ENCODE results near the gene SP8. TPM values are rescaled to one million over a fixed set of nuclear protein-coding genes. Genes with fewer than 3 reads are reported as not detected.

The SP8 gene
- total RNA-seq, 1 experiment from 2014 or later: 0.76 TPM

DNA sequence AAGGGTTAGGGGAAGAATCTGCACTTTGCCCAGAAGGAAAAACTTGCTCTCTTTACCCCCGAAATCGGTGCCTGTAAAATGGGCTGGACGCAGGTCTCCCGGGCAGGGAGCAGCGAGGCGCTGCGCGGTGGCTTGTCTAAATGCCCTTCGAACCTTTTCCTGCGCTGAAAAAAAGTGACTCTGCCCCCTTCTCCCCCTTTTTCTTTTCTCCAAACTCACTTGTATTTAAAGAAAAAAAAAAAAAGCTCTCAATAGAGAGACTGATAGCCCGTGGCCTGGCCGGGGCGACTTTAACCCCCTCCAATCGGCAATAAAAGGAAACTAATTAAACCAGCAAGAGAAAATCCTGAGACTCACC is 286 bp downstream of the SP8 start:
- ChIA-PET POLR2A (no interaction called here), CTCF (no interaction called here), RAD21 (ENCODE audit: low non-redundant PET in 1 of 2, low total read pairs in 2 of 2, uncharacterized antibody in 2 of 2, unreplicated experiment in 2 of 2) (no interaction called here)
- H3K4me1 ChIP-seq (ENCODE audit: control insufficient read depth in 1 of 2, insufficient read depth in 2 of 2, low read length in 2 of 2): peaks cover 2 to 12% of the 10 kb centered on the region in 2 experiments; a peak in 1 of 4 replicates
- ATAC-seq (0 out of 2 replicates have a peak, but pooled peaks have one; percentile 15), DNase-seq (ENCODE audit: low read depth, low spot score) (no peak)
- H4K20me1 ChIP-seq (ENCODE audit: insufficient read depth): no peaks in the 10 kb centered on the region
- H3K9me2 ChIP-seq (ENCODE audit: insufficient read depth): no peaks in the 10 kb centered on the region
- BruUV-seq (replicated peaks): no TSS peak
- TF ChIP-seq POLR2A (IDR thresholded peaks at IDR 0.05; ENCODE audit: borderline replicate concordance, extremely low read depth, insufficient read depth, insufficient read length): no peak
- TF ChIP-seq ZFX (IDR thresholded peaks at IDR 0.05): no peak
- TF ChIP-seq, protein P1, sequence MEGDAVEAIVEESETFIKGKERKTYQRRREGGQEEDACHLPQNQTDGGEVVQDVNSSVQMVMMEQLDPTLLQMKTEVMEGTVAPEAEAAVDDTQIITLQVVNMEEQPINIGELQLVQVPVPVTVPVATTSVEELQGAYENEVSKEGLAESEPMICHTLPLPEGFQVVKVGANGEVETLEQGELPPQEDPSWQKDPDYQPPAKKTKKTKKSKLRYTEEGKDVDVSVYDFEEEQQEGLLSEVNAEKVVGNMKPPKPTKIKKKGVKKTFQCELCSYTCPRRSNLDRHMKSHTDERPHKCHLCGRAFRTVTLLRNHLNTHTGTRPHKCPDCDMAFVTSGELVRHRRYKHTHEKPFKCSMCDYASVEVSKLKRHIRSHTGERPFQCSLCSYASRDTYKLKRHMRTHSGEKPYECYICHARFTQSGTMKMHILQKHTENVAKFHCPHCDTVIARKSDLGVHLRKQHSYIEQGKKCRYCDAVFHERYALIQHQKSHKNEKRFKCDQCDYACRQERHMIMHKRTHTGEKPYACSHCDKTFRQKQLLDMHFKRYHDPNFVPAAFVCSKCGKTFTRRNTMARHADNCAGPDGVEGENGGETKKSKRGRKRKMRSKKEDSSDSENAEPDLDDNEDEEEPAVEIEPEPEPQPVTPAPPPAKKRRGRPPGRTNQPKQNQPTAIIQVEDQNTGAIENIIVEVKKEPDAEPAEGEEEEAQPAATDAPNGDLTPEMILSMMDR (IDR thresholded peaks at IDR 0.05 in 2 of 3, conservative IDR thresholded peaks at IDR 0.05 in 1 of 3; ENCODE audit: borderline replicate concordance in 1 of 3, insufficient read depth in 1 of 3, low read depth in 2 of 3, low read length in 2 of 3): no peak
- TF ChIP-seq RAD21 (IDR thresholded peaks at IDR 0.05; ENCODE audit: low read depth): no peak
- no peak for TF ChIP-seq JUND (IDR thresholded peaks at IDR 0.05)
- TF ChIP-seq CEBPB (IDR thresholded peaks at IDR 0.05; ENCODE audit: low read depth): no peak
- no peak for TF ChIP-seq ELF1 (IDR thresholded peaks at IDR 0.05; ENCODE audit: borderline replicate concordance, low read depth)
- TF ChIP-seq, protein P2, sequence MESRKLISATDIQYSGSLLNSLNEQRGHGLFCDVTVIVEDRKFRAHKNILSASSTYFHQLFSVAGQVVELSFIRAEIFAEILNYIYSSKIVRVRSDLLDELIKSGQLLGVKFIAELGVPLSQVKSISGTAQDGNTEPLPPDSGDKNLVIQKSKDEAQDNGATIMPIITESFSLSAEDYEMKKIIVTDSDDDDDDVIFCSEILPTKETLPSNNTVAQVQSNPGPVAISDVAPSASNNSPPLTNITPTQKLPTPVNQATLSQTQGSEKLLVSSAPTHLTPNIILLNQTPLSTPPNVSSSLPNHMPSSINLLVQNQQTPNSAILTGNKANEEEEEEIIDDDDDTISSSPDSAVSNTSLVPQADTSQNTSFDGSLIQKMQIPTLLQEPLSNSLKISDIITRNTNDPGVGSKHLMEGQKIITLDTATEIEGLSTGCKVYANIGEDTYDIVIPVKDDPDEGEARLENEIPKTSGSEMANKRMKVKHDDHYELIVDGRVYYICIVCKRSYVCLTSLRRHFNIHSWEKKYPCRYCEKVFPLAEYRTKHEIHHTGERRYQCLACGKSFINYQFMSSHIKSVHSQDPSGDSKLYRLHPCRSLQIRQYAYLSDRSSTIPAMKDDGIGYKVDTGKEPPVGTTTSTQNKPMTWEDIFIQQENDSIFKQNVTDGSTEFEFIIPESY (IDR thresholded peaks at IDR 0.05; ENCODE audit: extremely low read depth, insufficient replicate concordance, low read length): no peak
- TF ChIP-seq FOSL1 (IDR thresholded peaks at IDR 0.05; ENCODE audit: low read depth): no peak
- TF ChIP-seq, protein P3, sequence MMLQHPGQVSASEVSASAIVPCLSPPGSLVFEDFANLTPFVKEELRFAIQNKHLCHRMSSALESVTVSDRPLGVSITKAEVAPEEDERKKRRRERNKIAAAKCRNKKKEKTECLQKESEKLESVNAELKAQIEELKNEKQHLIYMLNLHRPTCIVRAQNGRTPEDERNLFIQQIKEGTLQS (IDR thresholded peaks at IDR 0.05): no peak
- TF ChIP-seq SIN3A (IDR thresholded peaks at IDR 0.05; ENCODE audit: low read depth): no peak
- H3K4me2 ChIP-seq (ENCODE audit: low read length): peak overlapping the region; percentile 74
- no peak overlapping the region for H3K27ac ChIP-seq (ENCODE audit: low read depth, low read length)
- H3K9ac ChIP-seq (ENCODE audit: low read length): peak overlapping the region; percentile 23; the same call in 1 of the 2 replicates
- H2AFZ ChIP-seq (ENCODE audit: low read depth, low read length, poor library complexity, severe bottlenecking): peak overlapping the region; percentile 84
- H3K79me2 ChIP-seq (ENCODE audit: insufficient read depth, low read length): no peaks in the 10 kb centered on the region
- no peaks in the 10 kb centered on the region for H3K9me3 ChIP-seq (ENCODE audit: control insufficient read depth in 1 of 2, insufficient read depth in 1 of 2, low read depth in 1 of 2, low read length in 2 of 2)
- peak overlapping the region; percentile 45 to 58 for H3K4me3 ChIP-seq (replicated peaks in 1 of 2; ENCODE audit: low read depth in 1 of 2, low read length in 2 of 2)
- H3K36me3 ChIP-seq (ENCODE audit: control insufficient read depth in 1 of 2, insufficient read depth in 2 of 2, low read length in 2 of 2): no peaks in the 10 kb centered on the region
- intact Hi-C loops (cut with micrococcal nuclease): no loop called here
- 0 out of 2 replicates have a peak, but pooled peaks cover 9% of the 10 kb centered on the region for H3K27me3 ChIP-seq (ENCODE audit: insufficient read depth, low read length)

Measured in HCT116 (cell line).